GM12878 (cell line): ENCODE results near the gene UNC5B.

Experiments used
- EP300 ChIP-seq, 2 experiments: fragments of 150-350 bp in 1 of 2; IDR thresholded peaks; 2 replicates each; pipeline ENCODE4 v1.6.1; 2011 to 2012; ENCODE audit warnings: low read depth in 2 of 2, low read length in 2 of 2, borderline replicate concordance in 1 of 2, improper control_type of control experiment in 1 of 2, inconsistent platforms in 1 of 2; ENCODE audit not compliant: control insufficient read depth in 1 of 2
- NFXL1 ChIP-seq: fragments of 450-650 bp; IDR thresholded peaks from 2 replicates; pipeline ENCODE4 v1.6.1; 2017; ENCODE audit warnings: antibody characterized with exemption, mild to moderate bottlenecking, borderline replicate concordance
- RAD21 ChIP-seq: IDR thresholded peaks from 2 replicates; pipeline ENCODE4 v1.6.1; 2011; ENCODE audit warnings: mild to moderate bottlenecking, low read depth, low read length, moderate library complexity; ENCODE audit not compliant: insufficient read depth
- SREBF2 ChIP-seq: IDR thresholded peaks from 2 replicates; pipeline ENCODE4 v1.6.1; 2012; ENCODE audit warnings: mild to moderate bottlenecking, low read length

- no peak for TF ChIP-seq NFXL1
- TF ChIP-seq EP300 (IDR thresholded peaks at IDR 0.05; ENCODE audit: borderline replicate concordance in 1 of 2, control insufficient read depth in 1 of 2, low read depth in 2 of 2, low read length in 2 of 2), result no peak
- no peak for TF ChIP-seq RAD21
- TF ChIP-seq SREBF2, result no peak
These were observed 9.3 kb downstream of the UNC5B start for GRCh38 chr10:71221586-71222202.
